ENCODE results near the gene PPP2R3B. TPM values are rescaled to one million over a fixed set of nuclear protein-coding genes. Genes with fewer than 3 reads are reported as not detected.

Gene PPP2R3B
- polyA plus RNA-seq, 1 donor from 2014 or later = 41.7 TPM

DNA sequence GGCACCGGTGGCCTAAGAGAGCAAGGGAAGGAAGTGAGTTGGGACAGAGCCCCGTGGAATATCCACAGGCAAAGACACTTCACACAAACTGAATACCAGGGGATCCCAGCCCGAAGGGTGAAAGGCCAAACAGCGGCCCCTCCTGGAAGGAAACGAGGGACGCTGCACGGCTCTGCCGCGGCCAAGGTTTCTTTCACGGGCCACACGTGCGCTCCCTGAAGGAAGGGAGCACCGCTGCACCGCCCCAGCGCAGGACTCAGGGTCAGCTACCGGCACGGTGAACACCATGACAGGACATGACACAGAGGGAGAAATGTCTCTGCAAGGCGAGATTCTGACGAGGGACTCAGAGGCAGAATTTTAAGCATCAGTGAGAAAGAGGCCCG is 36.6 kb downstream of the PPP2R3B start:
- Histone ChIP-seq H3K4me2 (ENCODE audit: low read length) (no peak overlapping the region), H3K9ac (ENCODE audit: low read length) (no peak overlapping the region), H3K9me2 (ENCODE audit: insufficient read depth, low read length) (no peaks in the 10 kb centered on the region), H3K4me3 (ENCODE audit: low read length) (no peak overlapping the region), H4K20me1 (ENCODE audit: insufficient read depth) (no peaks in the 10 kb centered on the region), H3K27me3 (ENCODE audit: insufficient read depth, low read depth, low read length) (no peaks in the 10 kb centered on the region), H2AFZ (ENCODE audit: low read depth, low read length) (no peak overlapping the region), H3K36me3 (ENCODE audit: insufficient read depth, low read length) (no peaks in the 10 kb centered on the region), H3F3A (ENCODE audit: insufficient read depth, low read length, poor library complexity, severe bottlenecking) (no peaks in the 10 kb centered on the region), H3K27ac (ENCODE audit: low read length) (no peak overlapping the region), H3K9me3 (ENCODE audit: low read length) (no peaks in the 10 kb centered on the region), H3K79me2 (replicated peaks; ENCODE audit: insufficient read depth, low read length) (no peaks in the 10 kb centered on the region)
- TF ChIP-seq EP300 (conservative IDR thresholded peaks at IDR 0.05; ENCODE audit: poor library complexity, severe bottlenecking) (no peak), POLR2AphosphoS5 (IDR thresholded peaks at IDR 0.05) (no peak), EZH2 (IDR thresholded peaks at IDR 0.05; ENCODE audit: borderline replicate concordance, insufficient read depth, low read length, poor library complexity, severe bottlenecking) (no peak), TAF1 (IDR thresholded peaks at IDR 0.05; ENCODE audit: low read depth) (no peak), RAD21 (conservative IDR thresholded peaks at IDR 0.05) (no peak), SMC3 (conservative IDR thresholded peaks at IDR 0.05; ENCODE audit: poor library complexity) (no peak), MXI1 (conservative IDR thresholded peaks at IDR 0.05; ENCODE audit: poor library complexity, severe bottlenecking) (no peak)
- TF ChIP-seq, protein P1, sequence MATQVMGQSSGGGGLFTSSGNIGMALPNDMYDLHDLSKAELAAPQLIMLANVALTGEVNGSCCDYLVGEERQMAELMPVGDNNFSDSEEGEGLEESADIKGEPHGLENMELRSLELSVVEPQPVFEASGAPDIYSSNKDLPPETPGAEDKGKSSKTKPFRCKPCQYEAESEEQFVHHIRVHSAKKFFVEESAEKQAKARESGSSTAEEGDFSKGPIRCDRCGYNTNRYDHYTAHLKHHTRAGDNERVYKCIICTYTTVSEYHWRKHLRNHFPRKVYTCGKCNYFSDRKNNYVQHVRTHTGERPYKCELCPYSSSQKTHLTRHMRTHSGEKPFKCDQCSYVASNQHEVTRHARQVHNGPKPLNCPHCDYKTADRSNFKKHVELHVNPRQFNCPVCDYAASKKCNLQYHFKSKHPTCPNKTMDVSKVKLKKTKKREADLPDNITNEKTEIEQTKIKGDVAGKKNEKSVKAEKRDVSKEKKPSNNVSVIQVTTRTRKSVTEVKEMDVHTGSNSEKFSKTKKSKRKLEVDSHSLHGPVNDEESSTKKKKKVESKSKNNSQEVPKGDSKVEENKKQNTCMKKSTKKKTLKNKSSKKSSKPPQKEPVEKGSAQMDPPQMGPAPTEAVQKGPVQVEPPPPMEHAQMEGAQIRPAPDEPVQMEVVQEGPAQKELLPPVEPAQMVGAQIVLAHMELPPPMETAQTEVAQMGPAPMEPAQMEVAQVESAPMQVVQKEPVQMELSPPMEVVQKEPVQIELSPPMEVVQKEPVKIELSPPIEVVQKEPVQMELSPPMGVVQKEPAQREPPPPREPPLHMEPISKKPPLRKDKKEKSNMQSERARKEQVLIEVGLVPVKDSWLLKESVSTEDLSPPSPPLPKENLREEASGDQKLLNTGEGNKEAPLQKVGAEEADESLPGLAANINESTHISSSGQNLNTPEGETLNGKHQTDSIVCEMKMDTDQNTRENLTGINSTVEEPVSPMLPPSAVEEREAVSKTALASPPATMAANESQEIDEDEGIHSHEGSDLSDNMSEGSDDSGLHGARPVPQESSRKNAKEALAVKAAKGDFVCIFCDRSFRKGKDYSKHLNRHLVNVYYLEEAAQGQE (IDR thresholded peaks at IDR 0.05; ENCODE audit: borderline replicate concordance) = no peak
- TF ChIP-seq, protein P2, sequence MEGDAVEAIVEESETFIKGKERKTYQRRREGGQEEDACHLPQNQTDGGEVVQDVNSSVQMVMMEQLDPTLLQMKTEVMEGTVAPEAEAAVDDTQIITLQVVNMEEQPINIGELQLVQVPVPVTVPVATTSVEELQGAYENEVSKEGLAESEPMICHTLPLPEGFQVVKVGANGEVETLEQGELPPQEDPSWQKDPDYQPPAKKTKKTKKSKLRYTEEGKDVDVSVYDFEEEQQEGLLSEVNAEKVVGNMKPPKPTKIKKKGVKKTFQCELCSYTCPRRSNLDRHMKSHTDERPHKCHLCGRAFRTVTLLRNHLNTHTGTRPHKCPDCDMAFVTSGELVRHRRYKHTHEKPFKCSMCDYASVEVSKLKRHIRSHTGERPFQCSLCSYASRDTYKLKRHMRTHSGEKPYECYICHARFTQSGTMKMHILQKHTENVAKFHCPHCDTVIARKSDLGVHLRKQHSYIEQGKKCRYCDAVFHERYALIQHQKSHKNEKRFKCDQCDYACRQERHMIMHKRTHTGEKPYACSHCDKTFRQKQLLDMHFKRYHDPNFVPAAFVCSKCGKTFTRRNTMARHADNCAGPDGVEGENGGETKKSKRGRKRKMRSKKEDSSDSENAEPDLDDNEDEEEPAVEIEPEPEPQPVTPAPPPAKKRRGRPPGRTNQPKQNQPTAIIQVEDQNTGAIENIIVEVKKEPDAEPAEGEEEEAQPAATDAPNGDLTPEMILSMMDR (IDR thresholded peaks at IDR 0.05; ENCODE audit: poor library complexity, severe bottlenecking) = no peak

DNA sequence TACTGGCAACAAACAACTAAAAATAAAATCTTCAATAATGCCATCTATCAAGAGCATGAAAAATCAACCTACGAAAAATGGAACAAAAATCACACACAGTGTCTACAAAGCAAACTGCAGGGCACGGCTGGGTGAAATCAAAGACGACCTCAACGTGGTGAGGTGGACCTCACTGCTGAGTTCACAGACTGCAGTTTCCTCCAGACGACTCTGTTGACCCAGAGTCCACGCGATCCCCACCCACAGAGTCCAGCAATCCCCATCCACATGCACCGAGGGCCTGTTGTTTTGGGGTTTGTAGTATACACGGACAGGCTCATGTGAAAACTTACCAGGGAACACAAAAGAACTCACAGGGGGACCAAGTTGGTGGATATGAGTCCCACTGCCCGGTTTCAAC is 37.0 kb downstream of the PPP2R3B start:
- H3K4me2 ChIP-seq (ENCODE audit: low read length) = no peak overlapping the region
- H3K27ac ChIP-seq (ENCODE audit: low read length) = no peak overlapping the region
- no peaks in the 10 kb centered on the region for H3K27me3 ChIP-seq (ENCODE audit: insufficient read depth, low read depth, low read length)
- H3F3A ChIP-seq (ENCODE audit: insufficient read depth, low read length, poor library complexity, severe bottlenecking) = no peaks in the 10 kb centered on the region
- H3K4me3 ChIP-seq (ENCODE audit: low read length) = no peak overlapping the region
- no peaks in the 10 kb centered on the region for H3K79me2 ChIP-seq (replicated peaks; ENCODE audit: insufficient read depth, low read length)
- H3K9me3 ChIP-seq (ENCODE audit: low read length) = no peaks in the 10 kb centered on the region
- H2AFZ ChIP-seq (ENCODE audit: low read depth, low read length) = no peak overlapping the region
- no peak overlapping the region for H3K9ac ChIP-seq (ENCODE audit: low read length)
- no peaks in the 10 kb centered on the region for H4K20me1 ChIP-seq (ENCODE audit: insufficient read depth)
- TF ChIP-seq, protein P2 (IDR thresholded peaks at IDR 0.05; ENCODE audit: poor library complexity, severe bottlenecking) = no peak
- TF ChIP-seq MXI1 (conservative IDR thresholded peaks at IDR 0.05; ENCODE audit: poor library complexity, severe bottlenecking) = no peak
- no peak for TF ChIP-seq TAF1 (IDR thresholded peaks at IDR 0.05; ENCODE audit: low read depth)
- TF ChIP-seq, protein P1 (IDR thresholded peaks at IDR 0.05; ENCODE audit: borderline replicate concordance) = no peak
- no peak for TF ChIP-seq RAD21 (conservative IDR thresholded peaks at IDR 0.05)
- no peak for TF ChIP-seq SMC3 (conservative IDR thresholded peaks at IDR 0.05; ENCODE audit: poor library complexity)
- TF ChIP-seq EP300 (conservative IDR thresholded peaks at IDR 0.05; ENCODE audit: poor library complexity, severe bottlenecking) = no peak
- no peak for TF ChIP-seq EZH2 (IDR thresholded peaks at IDR 0.05; ENCODE audit: borderline replicate concordance, insufficient read depth, low read length, poor library complexity, severe bottlenecking)
- no peak for TF ChIP-seq POLR2AphosphoS5 (IDR thresholded peaks at IDR 0.05)
- no peaks in the 10 kb centered on the region for H3K36me3 ChIP-seq (ENCODE audit: insufficient read depth, low read length)
- no peaks in the 10 kb centered on the region for H3K9me2 ChIP-seq (ENCODE audit: insufficient read depth, low read length)

Data from neural cell (in vitro differentiated cells).